K562 (cell line): ENCODE results near the gene SLC49A4. TPM values are rescaled to one million over a fixed set of nuclear protein-coding genes. Genes with fewer than 3 reads are reported as not detected.

ENCODE experiments used
- ATF7 ChIP-seq: fragments of 450-650 bp; IDR thresholded peaks from 2 replicates; pipeline ENCODE4 v1.7.1; 2014; ENCODE audit warnings: mild to moderate bottlenecking, moderate library complexity
- CBFA2T3 ChIP-seq: fragments of 450-650 bp; IDR thresholded peaks from 2 replicates; pipeline ENCODE4 v1.6.1; 2017
- CHD4 ChIP-seq: fragments of 200-600 bp; sonication (generic); IDR thresholded peaks from 3 replicates; pipeline ENCODE4 v1.6.1; 2012; ENCODE audit warnings: low read depth, mild to moderate bottlenecking, mixed read lengths, low read length, inconsistent platforms; ENCODE audit not compliant: insufficient read depth, insufficient replicate concordance, poor library complexity, severe bottlenecking
- LARP7 ChIP-seq: fragments of 450-650 bp; IDR thresholded peaks from 2 replicates; pipeline ENCODE4 v1.6.1; 2016
- PHTF2 ChIP-seq: fragments of 250-450 bp; sonication (Bioruptor Pico); IDR thresholded peaks from 2 replicates; pipeline ENCODE4 v1.5.0; 2021; ENCODE audit warnings: mild to moderate bottlenecking
- SMARCE1 ChIP-seq: fragments of 450-650 bp; IDR thresholded peaks from 2 replicates; pipeline ENCODE4 v1.7.1; 2016; ENCODE audit warnings: mild to moderate bottlenecking
- SUPT5H ChIP-seq: fragments of 450-650 bp; IDR thresholded peaks from 2 replicates; pipeline ENCODE4 v1.6.1; 2016
- ZBTB12 ChIP-seq: fragments of 250-450 bp; sonication (Bioruptor Pico); IDR thresholded peaks from 2 replicates; pipeline ENCODE4 v1.4.0; 2020
- ZNF436 ChIP-seq: fragments of 250-450, 450-650 bp; sonication (Bioruptor Pico); formaldehyde crosslinking; IDR thresholded peaks from 2 replicates; pipeline ENCODE4 v1.7.0; 2020; ENCODE audit warnings: mild to moderate bottlenecking
- ZNF639 ChIP-seq, 2 experiments: fragments of 200-800 bp in 1 of 2; sonication (Bioruptor generic) in 1 of 2; sonication (generic) in 1 of 2; formaldehyde crosslinking in 1 of 2; IDR thresholded peaks in 1 of 2; conservative IDR thresholded peaks in 1 of 2; 2 replicates each; pipeline versions ENCODE4 v1.5.0 to v1.6.1; 2016 to 2020; ENCODE audit warnings: missing compliant biosample characterization in 1 of 2, missing genetic modification characterization in 1 of 2, missing genetic modification reagents in 1 of 2
- polyA plus RNA-seq, 8 experiments: library from polyadenylated mRNA; depleted of rRNA in 4 of 8; stranded (reverse) in 5 of 8; unstranded in 3 of 8; fragments of >200 nt; fragmentation: Nextera tagmentation in 2 of 8; fragmentation: Illumina TruSeq in 1 of 8; extraction: Ambion mirVana in 2 of 8; extraction: Trizol in 1 of 8; gene quantifications; 2 replicates each; pipeline versions ENCODE4 v1.2.1 to v1.2.3, GENCODE V29; 2011 to 2014; ENCODE audit warnings: inconsistent platforms in 1 of 8, missing spikeins in 1 of 8
- total RNA-seq, 7 experiments: library from RNA; depleted of rRNA in 6 of 7; stranded (reverse); fragments of >200 nt in 6 of 7; fragmentation: Illumina TruSeq in 2 of 7; extraction: Trizol in 2 of 7; gene quantifications; 2 replicates each; pipeline versions ENCODE4 v1.2.1 to v1.2.3, GENCODE V29; 2011 to 2021; ENCODE audit warnings: low replicate concordance in 1 of 7
- TF ChIP-seq, protein P1 (sequence below): fragments of 250-450 bp; sonication (Bioruptor Pico); IDR thresholded peaks from 2 replicates; pipeline ENCODE4 v1.8.0; 2022; ENCODE audit warnings: inconsistent platforms
- TF ChIP-seq, protein P2 (sequence below), 2 experiments: IDR thresholded peaks; 2 replicates each; pipeline ENCODE4 v1.6.1; 2012; ENCODE audit warnings: improper control_type of control experiment in 2 of 2, low read depth in 2 of 2, low read length in 2 of 2, borderline replicate concordance in 1 of 2
- TF ChIP-seq, protein P3 (sequence below): sonication (generic); formaldehyde crosslinking; IDR thresholded peaks from 2 replicates; pipeline ENCODE4 v1.8.1; 2023; ENCODE audit warnings: mild to moderate bottlenecking, missing genetic modification reagents

SLC49A4 gene
- total and polyA plus RNA-seq, 9 of the 15 experiments (the other 6 are each of a cell fraction or from before 2014, with no cell fraction given) = 0.15 to 1.3 (median 0.83) TPM

DNA sequence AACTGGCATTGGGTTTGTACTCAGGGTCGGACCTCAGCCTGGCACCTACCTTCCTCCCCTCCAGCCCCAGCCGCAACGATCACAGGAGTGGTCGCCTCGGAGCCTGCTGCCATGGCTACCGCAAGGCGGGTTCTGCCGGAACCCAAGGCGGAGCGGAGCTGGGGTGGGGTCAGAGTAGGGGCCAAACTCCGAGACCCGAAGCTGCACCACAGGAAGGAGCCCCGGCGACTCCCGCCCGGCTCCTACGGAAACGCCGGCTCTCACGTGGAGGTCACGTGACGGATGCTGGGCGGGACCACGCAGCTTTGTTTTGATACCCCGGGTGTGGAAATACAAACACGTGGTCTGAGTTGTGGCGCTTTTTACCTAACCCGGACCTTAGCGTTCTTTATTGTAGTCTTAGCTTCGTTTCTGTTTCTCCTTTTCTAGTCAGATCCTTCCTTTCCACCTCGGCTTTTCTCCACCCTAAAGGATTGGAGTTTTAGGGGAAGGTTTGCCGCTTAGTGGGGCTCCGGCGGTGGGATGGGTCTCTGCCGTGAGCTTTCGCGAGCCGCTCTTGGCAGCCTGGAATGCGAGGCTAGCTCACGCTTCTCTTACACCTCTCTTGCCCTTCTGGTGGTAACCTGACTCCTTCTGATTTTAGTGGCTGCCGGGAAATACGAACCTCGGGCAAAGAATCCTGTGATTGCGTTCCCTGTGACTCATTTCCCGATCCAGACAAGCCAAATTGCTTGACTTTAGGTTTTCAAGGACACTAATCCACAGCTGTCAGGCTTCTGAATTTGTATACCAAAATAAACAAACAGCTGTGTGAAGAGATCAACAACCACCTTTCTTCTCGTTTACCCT, 1.1 kb upstream of the SLC49A4 start, which contains the start of gene HSPBAP1 (continued):
- TF ChIP-seq, protein P1, sequence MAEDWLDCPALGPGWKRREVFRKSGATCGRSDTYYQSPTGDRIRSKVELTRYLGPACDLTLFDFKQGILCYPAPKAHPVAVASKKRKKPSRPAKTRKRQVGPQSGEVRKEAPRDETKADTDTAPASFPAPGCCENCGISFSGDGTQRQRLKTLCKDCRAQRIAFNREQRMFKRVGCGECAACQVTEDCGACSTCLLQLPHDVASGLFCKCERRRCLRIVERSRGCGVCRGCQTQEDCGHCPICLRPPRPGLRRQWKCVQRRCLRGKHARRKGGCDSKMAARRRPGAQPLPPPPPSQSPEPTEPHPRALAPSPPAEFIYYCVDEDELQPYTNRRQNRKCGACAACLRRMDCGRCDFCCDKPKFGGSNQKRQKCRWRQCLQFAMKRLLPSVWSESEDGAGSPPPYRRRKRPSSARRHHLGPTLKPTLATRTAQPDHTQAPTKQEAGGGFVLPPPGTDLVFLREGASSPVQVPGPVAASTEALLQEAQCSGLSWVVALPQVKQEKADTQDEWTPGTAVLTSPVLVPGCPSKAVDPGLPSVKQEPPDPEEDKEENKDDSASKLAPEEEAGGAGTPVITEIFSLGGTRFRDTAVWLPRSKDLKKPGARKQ (CRISPR knock-in tag) = no peak
- TF ChIP-seq CBFA2T3 (peak; percentile 9; the same call in 1 of the 2 replicates), ZBTB12 (CRISPR knock-in tag) (no peak), ZNF639 (CRISPR knock-in tag; conservative IDR thresholded peaks at IDR 0.05 in 1 of 2, IDR thresholded peaks at IDR 0.05 in 1 of 2) (peak in 1 of 2 experiments; percentile 34; a peak in 1 of 4 replicates), LARP7 (no peak), ZNF436 (CRISPR knock-in tag) (no peak), SUPT5H (peak; percentile 50; the same call in 1 of the 2 replicates), PHTF2 (CRISPR knock-in tag) (no peak), ATF7 (peak; percentile 46), SMARCE1 (no peak), CHD4 (no peak)
- TF ChIP-seq, protein P2, sequence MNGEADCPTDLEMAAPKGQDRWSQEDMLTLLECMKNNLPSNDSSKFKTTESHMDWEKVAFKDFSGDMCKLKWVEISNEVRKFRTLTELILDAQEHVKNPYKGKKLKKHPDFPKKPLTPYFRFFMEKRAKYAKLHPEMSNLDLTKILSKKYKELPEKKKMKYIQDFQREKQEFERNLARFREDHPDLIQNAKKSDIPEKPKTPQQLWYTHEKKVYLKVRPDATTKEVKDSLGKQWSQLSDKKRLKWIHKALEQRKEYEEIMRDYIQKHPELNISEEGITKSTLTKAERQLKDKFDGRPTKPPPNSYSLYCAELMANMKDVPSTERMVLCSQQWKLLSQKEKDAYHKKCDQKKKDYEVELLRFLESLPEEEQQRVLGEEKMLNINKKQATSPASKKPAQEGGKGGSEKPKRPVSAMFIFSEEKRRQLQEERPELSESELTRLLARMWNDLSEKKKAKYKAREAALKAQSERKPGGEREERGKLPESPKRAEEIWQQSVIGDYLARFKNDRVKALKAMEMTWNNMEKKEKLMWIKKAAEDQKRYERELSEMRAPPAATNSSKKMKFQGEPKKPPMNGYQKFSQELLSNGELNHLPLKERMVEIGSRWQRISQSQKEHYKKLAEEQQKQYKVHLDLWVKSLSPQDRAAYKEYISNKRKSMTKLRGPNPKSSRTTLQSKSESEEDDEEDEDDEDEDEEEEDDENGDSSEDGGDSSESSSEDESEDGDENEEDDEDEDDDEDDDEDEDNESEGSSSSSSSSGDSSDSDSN (IDR thresholded peaks at IDR 0.05; ENCODE audit: borderline replicate concordance in 1 of 2, low read depth in 2 of 2, low read length in 2 of 2) = no peak
- TF ChIP-seq, protein P3, sequence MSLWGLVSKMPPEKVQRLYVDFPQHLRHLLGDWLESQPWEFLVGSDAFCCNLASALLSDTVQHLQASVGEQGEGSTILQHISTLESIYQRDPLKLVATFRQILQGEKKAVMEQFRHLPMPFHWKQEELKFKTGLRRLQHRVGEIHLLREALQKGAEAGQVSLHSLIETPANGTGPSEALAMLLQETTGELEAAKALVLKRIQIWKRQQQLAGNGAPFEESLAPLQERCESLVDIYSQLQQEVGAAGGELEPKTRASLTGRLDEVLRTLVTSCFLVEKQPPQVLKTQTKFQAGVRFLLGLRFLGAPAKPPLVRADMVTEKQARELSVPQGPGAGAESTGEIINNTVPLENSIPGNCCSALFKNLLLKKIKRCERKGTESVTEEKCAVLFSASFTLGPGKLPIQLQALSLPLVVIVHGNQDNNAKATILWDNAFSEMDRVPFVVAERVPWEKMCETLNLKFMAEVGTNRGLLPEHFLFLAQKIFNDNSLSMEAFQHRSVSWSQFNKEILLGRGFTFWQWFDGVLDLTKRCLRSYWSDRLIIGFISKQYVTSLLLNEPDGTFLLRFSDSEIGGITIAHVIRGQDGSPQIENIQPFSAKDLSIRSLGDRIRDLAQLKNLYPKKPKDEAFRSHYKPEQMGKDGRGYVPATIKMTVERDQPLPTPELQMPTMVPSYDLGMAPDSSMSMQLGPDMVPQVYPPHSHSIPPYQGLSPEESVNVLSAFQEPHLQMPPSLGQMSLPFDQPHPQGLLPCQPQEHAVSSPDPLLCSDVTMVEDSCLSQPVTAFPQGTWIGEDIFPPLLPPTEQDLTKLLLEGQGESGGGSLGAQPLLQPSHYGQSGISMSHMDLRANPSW (CRISPR knock-in tag) = no peak
